ENCODE data around the gene BRD4.

- TF ChIP-seq, protein P1, sequence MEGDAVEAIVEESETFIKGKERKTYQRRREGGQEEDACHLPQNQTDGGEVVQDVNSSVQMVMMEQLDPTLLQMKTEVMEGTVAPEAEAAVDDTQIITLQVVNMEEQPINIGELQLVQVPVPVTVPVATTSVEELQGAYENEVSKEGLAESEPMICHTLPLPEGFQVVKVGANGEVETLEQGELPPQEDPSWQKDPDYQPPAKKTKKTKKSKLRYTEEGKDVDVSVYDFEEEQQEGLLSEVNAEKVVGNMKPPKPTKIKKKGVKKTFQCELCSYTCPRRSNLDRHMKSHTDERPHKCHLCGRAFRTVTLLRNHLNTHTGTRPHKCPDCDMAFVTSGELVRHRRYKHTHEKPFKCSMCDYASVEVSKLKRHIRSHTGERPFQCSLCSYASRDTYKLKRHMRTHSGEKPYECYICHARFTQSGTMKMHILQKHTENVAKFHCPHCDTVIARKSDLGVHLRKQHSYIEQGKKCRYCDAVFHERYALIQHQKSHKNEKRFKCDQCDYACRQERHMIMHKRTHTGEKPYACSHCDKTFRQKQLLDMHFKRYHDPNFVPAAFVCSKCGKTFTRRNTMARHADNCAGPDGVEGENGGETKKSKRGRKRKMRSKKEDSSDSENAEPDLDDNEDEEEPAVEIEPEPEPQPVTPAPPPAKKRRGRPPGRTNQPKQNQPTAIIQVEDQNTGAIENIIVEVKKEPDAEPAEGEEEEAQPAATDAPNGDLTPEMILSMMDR (IDR thresholded peaks at IDR 0.05): no peak
- TF ChIP-seq POLR2A (IDR thresholded peaks at IDR 0.05) (no peak), EP300 (IDR thresholded peaks at IDR 0.05) (no peak), POLR2AphosphoS5 (IDR thresholded peaks at IDR 0.05) (no peak)
Measured at GRCh38 chr19:15340086-15340485, 7.7 kb upstream of the BRD4 start.

Measured in suprapubic skin (tissue), 4 donors.